DOHH2 (cell line): ENCODE results near the gene CDK4.

Source experiments
- H3F3A ChIP-seq: fragments of 200-600 bp; sonication (generic), shearing (Covaris generic); 2 replicates; pipeline ENCODE4 v1.6.0; 2016; ENCODE audit warnings: antibody characterized with exemption, mild to moderate bottlenecking; ENCODE audit not compliant: control insufficient read depth, insufficient read depth
- H3K27ac ChIP-seq: fragments of 200-600 bp; sonication (generic); 2 replicates; pipeline ENCODE4 v1.5.1; 2014; ENCODE audit warnings: low read depth, mild to moderate bottlenecking, low read length, moderate library complexity
- H3K27me3 ChIP-seq: fragments of 200-600 bp; sonication (generic); 2 replicates; pipeline ENCODE4 v1.6.1; 2014; ENCODE audit warnings: mild to moderate bottlenecking, low read length, mixed read lengths; ENCODE audit not compliant: control insufficient read depth
- H3K36me3 ChIP-seq: fragments of 200-600 bp; sonication (generic); 2 replicates; pipeline ENCODE4 v1.6.1; 2014; ENCODE audit warnings: mild to moderate bottlenecking, low read length, moderate library complexity, mixed read lengths; ENCODE audit not compliant: control insufficient read depth
- H3K4me1 ChIP-seq: fragments of 200-600 bp; sonication (generic); 2 replicates; pipeline ENCODE4 v1.6.1; 2014; ENCODE audit warnings: mild to moderate bottlenecking, low read length, mixed read lengths; ENCODE audit not compliant: control insufficient read depth
- H3K4me2 ChIP-seq: fragments of 200-600 bp; sonication (generic); 2 replicates; pipeline ENCODE4 v1.6.0; 2014; ENCODE audit warnings: mild to moderate bottlenecking, low read length, moderate library complexity
- H3K4me3 ChIP-seq: fragments of 200-600 bp; sonication (generic); 2 replicates; pipeline ENCODE4 v1.5.1; 2014; ENCODE audit warnings: mild to moderate bottlenecking, low read length, mixed read lengths
- H3K79me2 ChIP-seq: fragments of 200-600 bp; sonication (generic); 2 replicates; pipeline ENCODE4 v1.6.1; 2014; ENCODE audit warnings: mild to moderate bottlenecking, low read length, mixed read lengths; ENCODE audit not compliant: control insufficient read depth
- H3K9me2 ChIP-seq: fragments of 200-600 bp; sonication (generic); replicated peaks from 2 replicates; pipeline ENCODE4 v1.6.1; 2014; ENCODE audit warnings: mild to moderate bottlenecking, low read length, mixed read lengths; ENCODE audit not compliant: control insufficient read depth
- H3K9me3 ChIP-seq: fragments of 200-600 bp; sonication (generic); 2 replicates; pipeline ENCODE4 v1.6.1; 2014; ENCODE audit warnings: antibody characterized with exemption, low read length, mixed read lengths; ENCODE audit not compliant: control insufficient read depth, insufficient read depth
- H4K20me1 ChIP-seq: fragments of 200-600 bp; sonication (generic); 2 replicates; pipeline ENCODE4 v1.6.0; 2014; ENCODE audit warnings: low read depth, mild to moderate bottlenecking, antibody characterized with exemption, low read length, moderate library complexity; ENCODE audit not compliant: control insufficient read depth, insufficient read depth
- CTCF ChIP-seq: fragments of 200-600 bp; sonication (generic); IDR thresholded peaks from one replicate; pipeline ENCODE4 v1.5.1; 2014; ENCODE audit warnings: antibody characterized with exemption, mild to moderate bottlenecking, low read depth, low read length; ENCODE audit not compliant: poor library complexity, severe bottlenecking
- EZH2phosphoT487 ChIP-seq: fragments of 200-600 bp; sonication (generic); IDR thresholded peaks from 2 replicates; pipeline ENCODE4 v1.6.1; 2017; ENCODE audit warnings: borderline replicate concordance, mild to moderate bottlenecking, antibody characterized with exemption, low read length, moderate library complexity, mixed read lengths

CDK4 gene

GRCh38 chr12:57777367-57777766 is 25.3 kb upstream of the CDK4 start:
- H3K36me3 ChIP-seq, result no peaks in the 10 kb centered on the region
- no peak overlapping the region for H3K4me2 ChIP-seq
- no peak overlapping the region for H3K27ac ChIP-seq
- H3K79me2 ChIP-seq, result no peaks in the 10 kb centered on the region
- no peaks in the 10 kb centered on the region for H3K9me3 ChIP-seq
- H3K9me2 ChIP-seq, result no peaks in the 10 kb centered on the region
- H4K20me1 ChIP-seq, result no peaks in the 10 kb centered on the region
- H3K27me3 ChIP-seq, result no peaks in the 10 kb centered on the region
- H3K4me3 ChIP-seq, result no peak overlapping the region
- peaks cover 19% of the 10 kb centered on the region for H3K4me1 ChIP-seq
- TF ChIP-seq EZH2phosphoT487 (no peak), CTCF (no peak)
- H3F3A ChIP-seq, result no peaks in the 10 kb centered on the region

GRCh38 chr12:57776247-57776587 is 24.1 kb upstream of the CDK4 start:
- TF ChIP-seq EZH2phosphoT487 (no peak), CTCF (peak; percentile 9)
- H3K79me2 ChIP-seq, result peaks cover 4% of the 10 kb centered on the region
- no peaks in the 10 kb centered on the region for H4K20me1 ChIP-seq
- no peaks in the 10 kb centered on the region; the same call in 1 of the 2 replicates for H3K36me3 ChIP-seq
- no peak overlapping the region for H3K4me2 ChIP-seq
- peaks cover 10% of the 10 kb centered on the region for H3K4me1 ChIP-seq
- no peaks in the 10 kb centered on the region for H3F3A ChIP-seq
- H3K27ac ChIP-seq, result no peak overlapping the region
- no peaks in the 10 kb centered on the region for H3K9me2 ChIP-seq
- no peaks in the 10 kb centered on the region for H3K9me3 ChIP-seq
- H3K4me3 ChIP-seq, result no peak overlapping the region
- no peaks in the 10 kb centered on the region for H3K27me3 ChIP-seq

- H3K4me3 ChIP-seq, result no peak overlapping the region
- TF ChIP-seq EZH2phosphoT487 (no peak), CTCF (peak; percentile 51)
- H3K4me1 ChIP-seq, result peaks cover 13% of the 10 kb centered on the region
- peaks cover 3% of the 10 kb centered on the region for H3K36me3 ChIP-seq
- no peak overlapping the region for H3K4me2 ChIP-seq
- H3K27ac ChIP-seq, result no peak overlapping the region
- no peaks in the 10 kb centered on the region for H3F3A ChIP-seq
- no peaks in the 10 kb centered on the region for H3K9me2 ChIP-seq
- no peaks in the 10 kb centered on the region for H3K27me3 ChIP-seq
- H4K20me1 ChIP-seq, result no peaks in the 10 kb centered on the region
- H3K79me2 ChIP-seq, result peaks cover 9% of the 10 kb centered on the region
- no peaks in the 10 kb centered on the region for H3K9me3 ChIP-seq
Measured at GRCh38 chr12:57775563-57776246, 23.6 kb upstream of the CDK4 start.
